Breast epithelium (tissue), 4 donors: ENCODE measurements around the gene PRR9. TPM values are rescaled to one million over a fixed set of nuclear protein-coding genes. Genes with fewer than 3 reads are reported as not detected.

ENCODE experiments used
- DNase-seq, 2 donors: peaks; one replicate each; pipeline ENCODE4 v3.0.0-alpha.2; 2019; ENCODE audit warnings: low spot score in 2 of 2
- H3K27ac ChIP-seq, 2 donors: fragments of 200-600 bp; sonication (generic) in 1 of 2; one replicate each; pipeline ENCODE4 v1.5.1; 2016 to 2019; ENCODE audit warnings: mild to moderate bottlenecking in 1 of 2
- H3K27me3 ChIP-seq, 2 donors: fragments of 200-600 bp; sonication (generic) in 1 of 2; one replicate each; pipeline versions ENCODE4 v1.5.1 to v1.6.0; 2017 to 2019; ENCODE audit warnings: control low read depth in 1 of 2, mild to moderate bottlenecking in 1 of 2
- H3K36me3 ChIP-seq: fragments of 200-600 bp; one replicate; pipeline ENCODE4 v1.5.1; 2019
- H3K4me1 ChIP-seq, 2 donors: fragments of 200-600 bp; sonication (generic); one replicate each; pipeline ENCODE4 v1.5.1; 2016 to 2019; ENCODE audit warnings: control low read depth in 1 of 2
- H3K4me3 ChIP-seq, 3 donors: fragments of 200-600 bp; sonication (generic); 1 replicate in 2 of 3; 2 replicates in 1 of 3; pipeline ENCODE4 v1.5.1; 2016 to 2019; ENCODE audit warnings: mild to moderate bottlenecking in 3 of 3, moderate library complexity in 2 of 3
- H3K9me3 ChIP-seq, 2 donors: fragments of 200-600 bp; sonication (generic) in 1 of 2; one replicate each; pipeline ENCODE4 v1.5.1; 2016 to 2019; ENCODE audit warnings: control low read depth in 1 of 2
- CTCF ChIP-seq, 3 donors: fragments of 450-650 bp; IDR thresholded peaks; one replicate each; pipeline ENCODE4 v1.5.1; 2016 to 2017; ENCODE audit warnings: antibody characterized with exemption in 3 of 3, mild to moderate bottlenecking in 3 of 3, moderate library complexity in 3 of 3
- POLR2A ChIP-seq: fragments of 450-650 bp; IDR thresholded peaks from one replicate; pipeline ENCODE4 v1.6.1; 2016; ENCODE audit warnings: antibody characterized with exemption, mild to moderate bottlenecking, moderate library complexity
- POLR2AphosphoS5 ChIP-seq, 3 donors: sonication (generic); formaldehyde crosslinking; IDR thresholded peaks; one replicate each; pipeline ENCODE4 v1.6.1; 2017; ENCODE audit warnings: antibody characterized with exemption in 3 of 3
- intact Hi-C: fragments of 100-400 bp; cut with DNase I; formaldehyde crosslinking; loops from one replicate; pipeline ENCODE4 v1.15.1; 2023; ENCODE audit warnings: low total_unique reads
- total RNA-seq, 3 donors: library from RNA; depleted of rRNA; stranded (reverse); fragments of >200 nt; gene quantifications; one replicate each; pipeline ENCODE4 v1.1.0, GENCODE V29; 2016

The PRR9 gene
- total RNA-seq, 3 donors from 2014 or later, result not detected

- TF ChIP-seq CTCF (IDR thresholded peaks at IDR 0.05) (no peak), POLR2AphosphoS5 (IDR thresholded peaks at IDR 0.05) (no peak), POLR2A (no peak)
- intact Hi-C loops, result no loop called here
- Histone ChIP-seq H3K9me3 (no peaks in the 10 kb centered on the region), H3K27ac (no peak overlapping the region), H3K27me3 (peaks cover 0 to 32% of the 10 kb centered on the region in 2 donors), H3K36me3 (no peaks in the 10 kb centered on the region), H3K4me3 (peak overlapping the region in 2 of 3 donors; percentile 55 to 66), H3K4me1 (no peaks in the 10 kb centered on the region)
- DNase-seq, result no peak
Measured at GRCh38 chr1:153262462-153263157, 45.2 kb downstream of the PRR9 start.

DNA sequence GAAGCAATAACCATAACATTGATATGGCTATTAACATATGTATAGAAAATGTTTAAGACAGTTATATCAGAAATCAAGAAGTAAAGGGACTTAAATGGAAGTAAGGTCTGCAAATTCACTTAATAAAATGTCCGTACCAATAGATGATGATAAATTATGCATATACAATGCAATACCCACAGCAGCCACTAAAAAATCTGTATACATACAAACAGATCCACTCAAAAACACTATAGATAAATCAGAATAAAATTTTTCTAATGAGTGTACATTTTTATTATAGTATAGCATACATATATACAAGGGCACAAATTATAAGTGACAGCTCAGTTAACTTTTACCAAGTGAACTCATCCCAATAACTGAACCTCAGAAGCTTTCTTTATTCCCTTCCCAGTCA, 48.1 kb downstream of the PRR9 start:
- H3K4me1 ChIP-seq, result no peaks in the 10 kb centered on the region
- no peak for TF ChIP-seq CTCF (IDR thresholded peaks at IDR 0.05)
- intact Hi-C loops, result no loop called here
- H3K27ac ChIP-seq, result no peak overlapping the region
- DNase-seq, result no peak
- H3K36me3 ChIP-seq, result no peaks in the 10 kb centered on the region
- no peak overlapping the region for H3K4me3 ChIP-seq
- peaks cover 0 to 32% of the 10 kb centered on the region in 2 donors for H3K27me3 ChIP-seq
- no peaks in the 10 kb centered on the region for H3K9me3 ChIP-seq

Other genes starting within 250 kb of the PRR9 start
- not detected for gene SPRR4, start 246.9 kb upstream of the PRR9 start, total RNA-seq
- gene SPRR1A, start 233.5 kb upstream of the PRR9 start, total RNA-seq, result not detected
- gene SPRR3, start 215.8 kb upstream of the PRR9 start, total RNA-seq, result not detected
- not detected for gene SPRR1B, start 186.4 kb upstream of the PRR9 start, total RNA-seq
- not detected for gene SPRR2D, start 176.5 kb upstream of the PRR9 start, total RNA-seq
- gene SPRR2A, start 160.1 kb upstream of the PRR9 start, total RNA-seq, result not detected
- gene SPRR2B, start 146.0 kb upstream of the PRR9 start, total RNA-seq, result not detected
- not detected for gene SPRR2E, start 123.1 kb upstream of the PRR9 start, total RNA-seq
- not detected for gene SPRR2F, start 104.1 kb upstream of the PRR9 start, total RNA-seq
- not detected for gene SPRR2G, start 66.7 kb upstream of the PRR9 start, total RNA-seq
- gene LELP1, start 14.2 kb upstream of the PRR9 start, total RNA-seq, result not detected
- not detected for gene LORICRIN, start 42.1 kb downstream of the PRR9 start, total RNA-seq
- gene PGLYRP3, start 95.4 kb downstream of the PRR9 start, total RNA-seq, result not detected
- gene PGLYRP4, start 131.3 kb downstream of the PRR9 start, total RNA-seq, result not detected
- 100 to 1,000 TPM in 2 of 3 donors, 10 to 100 TPM in 1; 90.3 to 329 (median 208) TPM for gene S100A9, start 140.3 kb downstream of the PRR9 start, total RNA-seq
- gene S100A12, start 158.0 kb downstream of the PRR9 start, total RNA-seq, result 1 to 10 TPM in 2 of 3 donors, not detected in 1; 1.3 to 1.8 TPM
- gene S100A8, start 173.5 kb downstream of the PRR9 start, total RNA-seq, result 10 to 100 TPM; 13.1 to 37.4 (median 26.5) TPM
- gene S100A7A, start 198.9 kb downstream of the PRR9 start, total RNA-seq, result not detected
- gene S100A7, start 243.1 kb downstream of the PRR9 start, total RNA-seq, result not detected